Right atrium auricular region (tissue), 2 donors: ENCODE data around the gene CD36. TPM values are rescaled to one million over a fixed set of nuclear protein-coding genes. Genes with fewer than 3 reads are reported as not detected.

Experiments used
- DNase-seq: peaks from one replicate; pipeline ENCODE4 v3.0.0-alpha.2; 2019; ENCODE audit warnings: low spot score
- H3K27ac ChIP-seq, 2 donors: fragments of 200-600 bp; sonication (generic); 1 replicate in 1 of 2; 2 replicates in 1 of 2; pipeline ENCODE4 v1.5.1; 2016 to 2019
- H3K27me3 ChIP-seq, 2 donors: fragments of 200-600 bp; sonication (generic); one replicate each; pipeline versions ENCODE4 v1.5.1 to v1.6.0; 2017 to 2019
- H3K36me3 ChIP-seq: fragments of 200-600 bp; sonication (generic); one replicate; pipeline ENCODE4 v1.5.1; 2016
- H3K4me1 ChIP-seq, 2 donors: fragments of 200-600 bp; sonication (generic); one replicate each; pipeline versions ENCODE4 v1.5.1 to v1.6.0; 2017 to 2019
- H3K4me3 ChIP-seq, 2 donors: fragments of 200-600 bp; sonication (generic); 1 replicate in 1 of 2; 2 replicates in 1 of 2; pipeline ENCODE4 v1.5.1; 2017 to 2019; ENCODE audit warnings: mild to moderate bottlenecking in 1 of 2, moderate library complexity in 1 of 2
- H3K9me3 ChIP-seq, 2 donors: fragments of 200-600 bp; sonication (generic); one replicate each; pipeline ENCODE4 v1.5.1; 2019
- total RNA-seq, 2 donors: library from RNA; depleted of rRNA; stranded (reverse); fragments of >200 nt; gene quantifications; one replicate each; pipeline ENCODE4 v1.1.0, GENCODE V29; 2016
- TF ChIP-seq, protein P1 (sequence below), 2 donors: fragments of 200-600 bp; sonication (generic); IDR thresholded peaks; one replicate each; pipeline ENCODE4 v1.5.1; 2019; ENCODE audit warnings: antibody characterized with exemption in 2 of 2

The CD36 gene
- total RNA-seq, 2 donors from 2014 or later = 421 to 1,029 TPM

DNA sequence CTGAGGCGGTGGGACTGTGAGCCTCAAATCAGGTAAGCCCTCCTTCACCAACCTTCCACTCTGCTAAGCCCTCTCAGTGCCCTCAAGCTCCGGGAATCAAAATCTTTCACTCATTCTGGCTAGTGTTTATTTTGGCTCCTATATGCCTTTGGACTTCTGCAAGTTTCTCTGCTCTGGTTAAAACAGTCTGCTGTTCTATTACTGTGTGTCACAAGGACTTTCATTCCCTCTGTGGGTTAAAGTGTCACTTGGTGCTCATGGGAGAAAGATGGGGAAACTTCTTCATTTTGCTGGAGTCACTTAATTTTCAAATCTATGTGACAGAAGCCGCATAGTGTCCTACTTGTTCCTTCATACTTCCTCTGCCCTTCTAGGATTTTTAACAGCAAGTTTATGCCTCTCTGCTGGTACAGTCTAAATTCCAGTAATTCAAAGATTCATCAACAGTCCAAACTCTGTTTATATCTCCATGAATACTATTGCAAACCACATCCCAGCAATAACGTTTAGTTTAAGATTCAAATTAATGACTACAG, 61.3 kb downstream of the CD36 start:
- TF ChIP-seq, protein P1, sequence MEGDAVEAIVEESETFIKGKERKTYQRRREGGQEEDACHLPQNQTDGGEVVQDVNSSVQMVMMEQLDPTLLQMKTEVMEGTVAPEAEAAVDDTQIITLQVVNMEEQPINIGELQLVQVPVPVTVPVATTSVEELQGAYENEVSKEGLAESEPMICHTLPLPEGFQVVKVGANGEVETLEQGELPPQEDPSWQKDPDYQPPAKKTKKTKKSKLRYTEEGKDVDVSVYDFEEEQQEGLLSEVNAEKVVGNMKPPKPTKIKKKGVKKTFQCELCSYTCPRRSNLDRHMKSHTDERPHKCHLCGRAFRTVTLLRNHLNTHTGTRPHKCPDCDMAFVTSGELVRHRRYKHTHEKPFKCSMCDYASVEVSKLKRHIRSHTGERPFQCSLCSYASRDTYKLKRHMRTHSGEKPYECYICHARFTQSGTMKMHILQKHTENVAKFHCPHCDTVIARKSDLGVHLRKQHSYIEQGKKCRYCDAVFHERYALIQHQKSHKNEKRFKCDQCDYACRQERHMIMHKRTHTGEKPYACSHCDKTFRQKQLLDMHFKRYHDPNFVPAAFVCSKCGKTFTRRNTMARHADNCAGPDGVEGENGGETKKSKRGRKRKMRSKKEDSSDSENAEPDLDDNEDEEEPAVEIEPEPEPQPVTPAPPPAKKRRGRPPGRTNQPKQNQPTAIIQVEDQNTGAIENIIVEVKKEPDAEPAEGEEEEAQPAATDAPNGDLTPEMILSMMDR (IDR thresholded peaks at IDR 0.05) = no peak
- no peak overlapping the region for H3K4me3 ChIP-seq
- peaks cover 0 to 6% of the 10 kb centered on the region in 2 donors for H3K9me3 ChIP-seq
- H3K27me3 ChIP-seq = no peaks in the 10 kb centered on the region
- H3K4me1 ChIP-seq = peaks cover 0 to 9% of the 10 kb centered on the region in 2 donors
- no peaks in the 10 kb centered on the region for H3K36me3 ChIP-seq
- no peak for DNase-seq
- H3K27ac ChIP-seq = no peak overlapping the region

DNA sequence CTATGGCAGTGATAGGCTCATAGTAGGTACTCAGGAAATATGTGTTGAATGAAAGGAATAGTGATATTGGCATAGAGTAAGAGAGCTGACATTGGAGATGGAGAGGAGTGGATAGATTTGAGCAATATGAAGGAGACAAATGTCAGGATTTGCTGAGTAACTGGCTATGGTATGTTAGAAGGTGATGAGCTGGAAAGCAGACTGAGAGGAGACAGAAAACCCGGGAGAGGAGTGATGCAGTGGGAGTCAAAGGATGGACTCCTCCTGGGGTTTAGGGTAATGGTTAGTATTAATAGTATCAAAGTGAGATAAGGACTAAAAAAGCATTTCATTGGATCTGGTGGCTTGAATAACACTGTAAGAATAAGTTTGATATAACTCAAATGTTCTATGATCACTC, 64.8 kb downstream of the CD36 start:
- Histone ChIP-seq H3K36me3 (no peaks in the 10 kb centered on the region), H3K27me3 (no peaks in the 10 kb centered on the region), H3K4me3 (no peak overlapping the region), H3K4me1 (peaks cover 0 to 9% of the 10 kb centered on the region in 2 donors), H3K27ac (no peak overlapping the region), H3K9me3 (no peaks in the 10 kb centered on the region)
- DNase-seq = no peak
- TF ChIP-seq, protein P1 (IDR thresholded peaks at IDR 0.05) = no peak

DNA sequence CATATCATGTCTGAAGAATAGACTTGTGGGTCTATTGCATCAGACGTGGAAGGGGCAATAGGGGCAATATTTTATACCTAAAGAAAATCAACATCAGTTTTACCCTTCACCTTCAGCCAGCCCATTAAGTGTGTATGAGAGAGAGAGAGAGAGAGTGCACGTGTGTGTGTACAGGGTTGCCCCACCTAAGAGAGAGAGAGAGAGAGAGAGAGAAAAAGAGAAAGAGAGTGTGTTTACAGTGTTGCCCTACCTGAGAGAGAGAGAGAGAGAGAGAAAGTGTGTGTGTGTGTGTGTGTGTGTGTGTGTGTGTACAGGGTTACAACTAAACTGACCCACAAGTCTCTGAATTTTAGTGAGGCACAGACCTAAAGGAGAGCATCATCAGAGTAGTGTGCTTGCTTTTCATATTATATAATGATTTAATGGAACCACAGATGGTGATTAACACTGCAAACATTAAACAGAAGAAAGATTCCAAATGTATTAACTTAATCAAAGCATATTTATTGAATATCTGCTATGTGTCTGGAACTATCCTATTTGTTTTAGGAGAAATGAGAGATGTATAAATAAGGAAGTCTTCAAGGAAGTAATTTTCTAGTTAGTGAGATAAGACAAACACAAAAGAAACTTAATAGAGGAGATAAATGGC, 66.8 kb downstream of the CD36 start:
- no peak for DNase-seq
- no peaks in the 10 kb centered on the region for H3K36me3 ChIP-seq
- TF ChIP-seq, protein P1 (IDR thresholded peaks at IDR 0.05) = no peak
- no peaks in the 10 kb centered on the region for H3K4me1 ChIP-seq
- no peaks in the 10 kb centered on the region for H3K9me3 ChIP-seq
- no peak overlapping the region for H3K27ac ChIP-seq
- no peaks in the 10 kb centered on the region for H3K27me3 ChIP-seq
- H3K4me3 ChIP-seq = no peak overlapping the region

DNA sequence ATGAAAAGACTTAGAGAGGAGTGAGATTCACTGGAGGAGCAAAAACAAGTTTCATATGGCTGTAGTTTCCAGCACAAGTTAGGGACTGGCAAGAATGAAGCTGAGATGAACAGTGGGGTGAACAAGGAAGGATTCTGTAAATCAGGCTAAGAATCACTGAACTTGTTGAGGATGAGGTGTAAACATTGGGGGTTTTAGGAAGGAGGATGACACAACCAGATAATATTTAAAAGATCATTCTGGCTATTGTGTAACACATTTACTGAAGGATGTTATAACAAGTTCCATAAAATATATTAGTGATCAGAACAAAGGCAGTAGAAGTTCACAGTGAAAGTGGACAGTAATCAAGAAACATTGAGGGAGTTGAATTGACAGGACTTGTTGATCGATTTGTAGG, 68.9 kb downstream of the CD36 start:
- H3K27me3 ChIP-seq = no peaks in the 10 kb centered on the region
- no peak overlapping the region for H3K27ac ChIP-seq
- DNase-seq = no peak
- no peaks in the 10 kb centered on the region for H3K4me1 ChIP-seq
- TF ChIP-seq, protein P1 (IDR thresholded peaks at IDR 0.05) = no peak
- H3K4me3 ChIP-seq = no peak overlapping the region
- H3K9me3 ChIP-seq = no peaks in the 10 kb centered on the region
- H3K36me3 ChIP-seq = no peaks in the 10 kb centered on the region

DNA sequence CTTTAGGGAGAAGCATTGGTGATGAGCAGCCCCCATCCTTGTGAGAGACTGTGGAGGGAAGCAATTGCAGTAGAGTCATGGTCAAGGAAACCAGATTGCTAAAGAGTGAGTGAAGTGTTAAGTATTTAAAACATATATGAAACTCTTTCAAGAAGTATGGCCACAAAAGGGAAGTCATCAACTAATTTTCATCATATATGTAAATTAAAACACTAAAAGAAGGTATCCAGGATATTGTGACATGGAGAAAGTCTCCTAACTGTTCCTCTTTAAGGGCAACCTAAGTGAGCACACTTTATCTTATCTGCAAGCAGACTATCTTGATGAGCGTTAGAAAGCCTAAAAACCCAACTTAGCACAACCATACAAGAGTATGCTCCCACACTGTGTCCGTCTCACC, 69.7 kb downstream of the CD36 start:
- no peaks in the 10 kb centered on the region for H3K36me3 ChIP-seq
- no peak for DNase-seq
- no peaks in the 10 kb centered on the region for H3K27me3 ChIP-seq
- TF ChIP-seq, protein P1 (IDR thresholded peaks at IDR 0.05) = no peak
- no peaks in the 10 kb centered on the region for H3K9me3 ChIP-seq
- H3K27ac ChIP-seq = no peak overlapping the region
- no peaks in the 10 kb centered on the region for H3K4me1 ChIP-seq
- H3K4me3 ChIP-seq = no peak overlapping the region

DNA sequence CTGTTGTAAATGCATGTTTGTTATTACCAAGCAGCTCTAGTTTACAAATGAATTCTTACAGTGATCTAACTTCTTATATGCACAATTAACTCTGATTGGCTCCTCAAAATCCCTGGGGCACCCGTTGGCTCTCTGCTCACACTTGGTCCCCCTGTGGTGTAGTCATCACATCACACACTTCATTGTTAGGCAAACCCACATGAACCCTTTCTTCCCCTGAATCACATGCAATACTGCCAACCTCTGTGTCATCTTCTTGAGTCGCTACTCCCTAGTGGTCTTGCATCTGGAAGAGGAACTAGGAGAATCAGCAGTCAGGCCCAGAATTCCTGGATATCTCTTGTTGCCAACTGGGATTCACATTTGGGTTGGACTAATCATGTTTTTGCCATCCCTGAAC, 73.1 kb downstream of the CD36 start:
- Histone ChIP-seq H3K36me3 (no peaks in the 10 kb centered on the region), H3K4me3 (no peak overlapping the region), H3K27ac (no peak overlapping the region), H3K9me3 (no peaks in the 10 kb centered on the region), H3K27me3 (no peaks in the 10 kb centered on the region), H3K4me1 (no peaks in the 10 kb centered on the region)
- TF ChIP-seq, protein P1 (IDR thresholded peaks at IDR 0.05) = no peak
- no peak for DNase-seq
